Measurements from ENCODE around the gene TESK1. TPM values are rescaled to one million over a fixed set of nuclear protein-coding genes. Genes with fewer than 3 reads are reported as not detected.

TESK1 gene
- total and polyA plus RNA-seq, 2 of the 8 experiments (the other 6 are each of a cell fraction or from before 2014, with no cell fraction given): 13.5 to 13.9 TPM

- no peak for TF ChIP-seq CHD7 (IDR thresholded peaks at IDR 0.05; ENCODE audit: insufficient replicate concordance, low read length)
- TF ChIP-seq POLR2A (IDR thresholded peaks at IDR 0.05; ENCODE audit: control extremely low read depth in 1 of 2, low read depth in 2 of 2, low read length in 2 of 2): peak in 1 of 2 experiments; percentile 60; a peak in 2 of 3 replicates
- 0 out of 2 replicates have a peak, but pooled peaks have one; percentile 37 for TF ChIP-seq GTF2F1 (IDR thresholded peaks at IDR 0.05; ENCODE audit: borderline replicate concordance, low read depth, low read length)
- TF ChIP-seq ASH2L (IDR thresholded peaks at IDR 0.05; ENCODE audit: low read length): peak; percentile 37
- no peak for TF ChIP-seq CTBP2 (IDR thresholded peaks at IDR 0.05; ENCODE audit: borderline replicate concordance, insufficient read depth, insufficient read length, low read length)
- no peak for TF ChIP-seq CEBPB (IDR thresholded peaks at IDR 0.05; ENCODE audit: low read depth, low read length)
- peak; percentile 88 for TF ChIP-seq KDM4A (IDR thresholded peaks at IDR 0.05; ENCODE audit: low read depth, low read length, severe bottlenecking)
- peak; percentile 67 for TF ChIP-seq NRF1 (IDR thresholded peaks at IDR 0.05; ENCODE audit: low read depth, low read length)
- no peak for TF ChIP-seq SAP30 (IDR thresholded peaks at IDR 0.05; ENCODE audit: insufficient read depth, insufficient replicate concordance, low read length)
- peak; percentile 87 for TF ChIP-seq E2F6 (IDR thresholded peaks at IDR 0.05)
These were observed 980 bp upstream of the TESK1 start (continued) for GRCh38 chr9:35603986-35604577.
